Endothelial cell of umbilical vein (primary cell): Measurements from ENCODE around the gene SOX18. TPM values are rescaled to one million over a fixed set of nuclear protein-coding genes. Genes with fewer than 3 reads are reported as not detected.

Experiments used
- BruUV-seq: library from RNA; stranded (reverse); fragments of 400-500 nt; replicated peaks from 2 replicates; lab custom pipeline; 2021; lab: Mats Ljungman, UMichigan
- CTCF ChIA-PET: fragments of 300-600, 350-600 bp; sonication (Branson Sonifier 250); formaldehyde crosslinking; loops from one replicate; lab custom pipeline; 2021; ENCODE audit warnings: antibody characterized with exemption, inconsistent platforms; lab: Charles Lee
- POLR2A ChIA-PET: fragments of 300-600, 350-600 bp; sonication (Branson Sonifier 250); formaldehyde crosslinking; loops from one replicate; lab custom pipeline; 2021; ENCODE audit warnings: antibody characterized with exemption, inconsistent platforms; lab: Charles Lee
- DNase-seq: peaks from one replicate; pipeline ENCODE4 v3.0.0-alpha.2; 2011; ENCODE audit warnings: low read depth, low spot score
- FAIRE-seq: peaks from 2 replicates; lab custom pipeline; 2011; peaks lifted over from hg19 to GRCh38; lab: Jason Lieb, UNC
- H2AFZ ChIP-seq: 2 replicates; pipeline ENCODE4 v1.6.0; 2012; ENCODE audit warnings: low read depth, low read length, control low read depth, inconsistent platforms
- H3K27ac ChIP-seq: 2 replicates; pipeline ENCODE4 v1.5.1; 2011; ENCODE audit warnings: low read depth, mild to moderate bottlenecking, control low read depth, low read length, moderate library complexity; ENCODE audit not compliant: insufficient read depth
- H3K27me3 ChIP-seq, 2 experiments: 2 replicates each; pipeline versions ENCODE4 v1.6.0 to v1.6.1; 2011; ENCODE audit warnings: low read length in 2 of 2, mixed read lengths in 1 of 2; ENCODE audit not compliant: control insufficient read depth in 2 of 2, insufficient read depth in 2 of 2
- H3K36me3 ChIP-seq, 2 experiments: 2 replicates in 1 of 2; 3 replicates in 1 of 2; pipeline ENCODE4 v1.5.1; 2011; ENCODE audit warnings: low read length in 2 of 2, mild to moderate bottlenecking in 1 of 2, moderate library complexity in 1 of 2; ENCODE audit not compliant: control insufficient read depth in 2 of 2, insufficient read depth in 2 of 2; ENCODE audit errors: extremely low read depth in 1 of 2
- H3K4me1 ChIP-seq: 3 replicates; pipeline ENCODE4 v1.5.1; 2011; ENCODE audit warnings: mild to moderate bottlenecking, low read length; ENCODE audit not compliant: control insufficient read depth, insufficient read depth; ENCODE audit errors: extremely low read depth
- H3K4me2 ChIP-seq: 2 replicates; pipeline ENCODE4 v1.6.1; 2011; ENCODE audit warnings: low read length, control low read depth, mixed read lengths; ENCODE audit not compliant: insufficient read depth
- H3K4me3 ChIP-seq, 3 experiments: fragments of 200-600 bp in 1 of 3; sonication (generic), shearing (Covaris generic) in 1 of 3; replicated peaks in 1 of 3; 2 replicates each; pipeline ENCODE4 v1.5.1; 2011 to 2016; ENCODE audit warnings: control low read depth in 3 of 3, low read length in 3 of 3, mild to moderate bottlenecking in 2 of 3, inconsistent platforms in 1 of 3, low read depth in 1 of 3, moderate library complexity in 1 of 3; ENCODE audit not compliant: insufficient read depth in 1 of 3
- H3K79me2 ChIP-seq: 2 replicates; pipeline ENCODE4 v1.6.0; 2012; ENCODE audit warnings: low read length, inconsistent platforms; ENCODE audit not compliant: control insufficient read depth, insufficient read depth
- H3K9ac ChIP-seq: replicated peaks from 2 replicates; pipeline ENCODE3; 2011; ENCODE audit warnings: low read length, control low read depth; ENCODE audit not compliant: insufficient read depth; ENCODE audit errors: extremely low read depth
- H3K9me1 ChIP-seq: replicated peaks from 3 replicates; pipeline ENCODE4 v1.6.0; 2011; ENCODE audit warnings: mild to moderate bottlenecking, low read length; ENCODE audit not compliant: control insufficient read depth, insufficient read depth; ENCODE audit errors: extremely low read depth
- H3K9me3 ChIP-seq: replicated peaks from 2 replicates; pipeline ENCODE4 v1.5.1; 2012; ENCODE audit warnings: low read length, inconsistent platforms; ENCODE audit not compliant: control insufficient read depth, insufficient read depth
- H4K20me1 ChIP-seq: replicated peaks from 2 replicates; pipeline ENCODE3; 2011; ENCODE audit warnings: mild to moderate bottlenecking, low read length; ENCODE audit not compliant: control insufficient read depth, insufficient read depth; ENCODE audit errors: extremely low read depth
- CTCF ChIP-seq, 2 donors: IDR thresholded peaks; 1 replicate in 1 of 2; 2 replicates in 1 of 2; pipeline ENCODE4 v1.5.1; 2011; ENCODE audit warnings: low read length in 2 of 2, mild to moderate bottlenecking in 2 of 2, moderate library complexity in 2 of 2, control low read depth in 1 of 2, inconsistent platforms in 1 of 2, low read depth in 1 of 2; ENCODE audit not compliant: insufficient read depth in 1 of 2; ENCODE audit errors: extremely low read depth in 1 of 2
- EZH2 ChIP-seq: IDR thresholded peaks from 2 replicates; pipeline ENCODE4 v1.6.1; 2012; ENCODE audit warnings: borderline replicate concordance, low read depth, mild to moderate bottlenecking, moderate library complexity, low read length, inconsistent platforms; ENCODE audit not compliant: severe bottlenecking
- FOS ChIP-seq: IDR thresholded peaks from 2 replicates; pipeline ENCODE4 v1.6.1; 2011; ENCODE audit warnings: mild to moderate bottlenecking, low read length, moderate library complexity, borderline replicate concordance; ENCODE audit not compliant: insufficient read depth
- GATA2 ChIP-seq: IDR thresholded peaks from 2 replicates; pipeline ENCODE4 v1.7.0; 2011; ENCODE audit warnings: low read depth, mild to moderate bottlenecking, moderate library complexity, mixed read lengths, low read length; ENCODE audit not compliant: insufficient read length, insufficient read depth
- JUN ChIP-seq: IDR thresholded peaks from 2 replicates; pipeline ENCODE4 v1.6.1; 2011; ENCODE audit warnings: borderline replicate concordance, low read depth; ENCODE audit not compliant: insufficient read length, insufficient read depth
- MAX ChIP-seq: IDR thresholded peaks from 2 replicates; pipeline ENCODE4 v1.6.1; 2011; ENCODE audit not compliant: insufficient read depth, insufficient read length
- MYC ChIP-seq: IDR thresholded peaks from one replicate; pipeline ENCODE4 v1.6.1; 2011; ENCODE audit warnings: mild to moderate bottlenecking, low read depth, low read length
- POLR2A ChIP-seq: IDR thresholded peaks from 2 replicates; pipeline ENCODE4 v1.6.1; 2012; ENCODE audit warnings: low read depth, mild to moderate bottlenecking, control low read depth, low read length
- POLR2AphosphoS5 ChIP-seq: IDR thresholded peaks from 2 replicates; pipeline ENCODE4 v1.6.1; 2012; ENCODE audit warnings: low read depth, mild to moderate bottlenecking, control low read depth, low read length, moderate library complexity; ENCODE audit not compliant: insufficient read depth
- dilution Hi-C: fragments of 300-500 bp; cut with MboI; formaldehyde crosslinking; loops from one replicate; pipeline ENCODE4 v1.15.0; 2019; ENCODE audit warnings: low sequenced_read_pairs; ENCODE audit not compliant: extremely low pct_ligation_motif_present
- intact Hi-C: fragments of 100-400 bp; cut with micrococcal nuclease; formaldehyde crosslinking; loops from one replicate; pipeline ENCODE4 v1.10.0; 2022
- polyA plus RNA-seq, 4 experiments: library from polyadenylated mRNA; depleted of rRNA in 3 of 4; stranded (reverse) in 3 of 4; unstranded in 1 of 4; fragments of >200 nt; gene quantifications; 2 replicates each; pipeline versions ENCODE4 v1.2.1 to v1.2.3, GENCODE V29; 2011 to 2012; ENCODE audit warnings: missing spikeins in 1 of 4
- total RNA-seq: library from RNA; stranded (reverse); gene quantifications from 2 replicates; pipeline ENCODE4 v1.2.3, GENCODE V29; 2021

The SOX18 gene
- total and polyA plus RNA-seq, 2 donors (not counting 3 experiments of a cell fraction or from before 2014, with no cell fraction given): 20.9 to 175 TPM

DNA sequence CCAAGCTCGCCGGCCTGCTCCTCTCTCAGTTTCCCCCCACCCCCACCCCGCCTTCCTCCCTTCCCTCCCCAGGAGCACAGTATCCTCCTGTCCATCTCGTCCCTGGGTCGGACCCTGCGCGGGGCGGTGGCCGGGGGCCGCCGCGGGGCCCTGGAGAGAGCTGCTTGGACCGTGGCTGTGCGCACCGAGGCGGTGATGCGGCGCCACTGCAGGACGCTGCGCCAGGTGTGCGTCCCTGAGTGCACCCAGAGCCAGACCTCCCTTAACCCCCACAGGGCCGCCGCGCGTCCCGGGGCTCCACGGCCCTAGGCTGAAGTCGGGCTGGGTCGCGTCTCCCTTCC lies 11.2 kb downstream of the SOX18 start:
- TF ChIP-seq EZH2 (no peak), GATA2 (no peak), CTCF (IDR thresholded peaks at IDR 0.05; ENCODE audit: extremely low read depth in 1 of 2, insufficient read depth in 1 of 2, low read depth in 1 of 2, low read length in 2 of 2) (no peak), POLR2AphosphoS5 (no peak), MAX (no peak), MYC (no peak), JUN (no peak), FOS (no peak), POLR2A (no peak)
- H3K27ac ChIP-seq: no peak overlapping the region
- H3K4me1 ChIP-seq: peaks cover 40% of the 10 kb centered on the region
- DNase-seq: no peak
- CTCF ChIA-PET: interaction anchor here (0.7 to 7.5 kb wide), 23 partner anchors 8 to 541 kb away, joined by 3 to 412 read pairs (median 6); partner anchors contain the start of genes LKAAEAR1, OPRL1, PRPF6 and PTK6
- no peaks in the 10 kb centered on the region for H3K36me3 ChIP-seq
- H2AFZ ChIP-seq: peak overlapping the region; percentile 43
- H3K4me3 ChIP-seq: peak overlapping the region; percentile 10 to 65 (median 46)
- intact Hi-C loops (no loop called here), dilution Hi-C loops (no loop called here)
- POLR2A ChIA-PET: interaction anchor here (0.6 to 2.3 kb wide), 7 partner anchors 11 to 45 kb away, joined by 3 to 21 read pairs (median 6); partner anchors contain the start of genes SOX18 and TCEA2
- no peaks in the 10 kb centered on the region for H3K27me3 ChIP-seq
- H3K4me2 ChIP-seq: peak overlapping the region; percentile 48
- no peaks in the 10 kb centered on the region for H3K9me1 ChIP-seq
- no peaks in the 10 kb centered on the region for H3K79me2 ChIP-seq
- no peak for FAIRE-seq
- BruUV-seq: no TSS peak
- H3K9me3 ChIP-seq: no peaks in the 10 kb centered on the region
- H3K9ac ChIP-seq: peak overlapping the region; percentile 51
- H4K20me1 ChIP-seq: no peaks in the 10 kb centered on the region
